Measurements from ENCODE around the gene SINHCAF. TPM values are rescaled to one million over a fixed set of nuclear protein-coding genes. Genes with fewer than 3 reads are reported as not detected.

SINHCAF gene
- total RNA-seq, 2 donors from 2014 or later = 24.4 to 34.5 TPM

- Histone ChIP-seq H3K4me1 (no peaks in the 10 kb centered on the region), H3K36me3 (replicated peaks in 1 of 2; ENCODE audit: insufficient read depth in 1 of 2, low read depth in 2 of 2) (no peaks in the 10 kb centered on the region), H3K27me3 (no peaks in the 10 kb centered on the region), H3K27ac (no peak overlapping the region), H3K9me3 (no peaks in the 10 kb centered on the region), H3K4me3 (no peak overlapping the region)
- no peak for ATAC-seq
- intact Hi-C loops (cut with DNase I) = no loop called here
- DNase-seq = no peak
- WGBS, 2 donors = 74 to 75% methylated on average over 10 of the region's 10 CpGs
- TF ChIP-seq POLR2A (IDR thresholded peaks at IDR 0.05) = no peak
- TF ChIP-seq CTCF (IDR thresholded peaks at IDR 0.05) = no peak
Observed at GRCh38 chr12:31339831-31340622, 14.1 kb upstream of the SINHCAF start.

GRCh38 chr12:31337952-31338351, 12.0 kb upstream of the SINHCAF start:
- H3K27ac ChIP-seq = no peak overlapping the region
- 62 to 72% methylated on average over 4 of the region's 4 CpGs for WGBS, 2 donors
- intact Hi-C loops (cut with DNase I) = no loop called here
- H3K9me3 ChIP-seq = no peaks in the 10 kb centered on the region
- no peaks in the 10 kb centered on the region for H3K4me1 ChIP-seq
- TF ChIP-seq CTCF (IDR thresholded peaks at IDR 0.05) = no peak
- TF ChIP-seq POLR2A (IDR thresholded peaks at IDR 0.05) = no peak
- H3K27me3 ChIP-seq = no peaks in the 10 kb centered on the region
- DNase-seq (no peak), ATAC-seq (no peak)
- H3K36me3 ChIP-seq (replicated peaks in 1 of 2; ENCODE audit: insufficient read depth in 1 of 2, low read depth in 2 of 2) = no peaks in the 10 kb centered on the region
- H3K4me3 ChIP-seq = no peak overlapping the region

GRCh38 chr12:31331242-31331641, 5.3 kb upstream of the SINHCAF start:
- Histone ChIP-seq H3K27me3 (no peaks in the 10 kb centered on the region), H3K36me3 (replicated peaks in 1 of 2; ENCODE audit: insufficient read depth in 1 of 2, low read depth in 2 of 2) (no peaks in the 10 kb centered on the region), H3K4me3 (no peak overlapping the region), H3K9me3 (no peaks in the 10 kb centered on the region), H3K27ac (no peak overlapping the region), H3K4me1 (no peaks in the 10 kb centered on the region)
- intact Hi-C loops (cut with DNase I) = no loop called here
- no peak for TF ChIP-seq CTCF (IDR thresholded peaks at IDR 0.05)
- TF ChIP-seq POLR2A (IDR thresholded peaks at IDR 0.05) = no peak
- WGBS, 2 donors = 57% methylated on average over 4 of the region's 4 CpGs
- DNase-seq (no peak), ATAC-seq (no peak)

GRCh38 chr12:31326736-31327659, 1.0 kb upstream of the SINHCAF start:
- TF ChIP-seq POLR2A (IDR thresholded peaks at IDR 0.05) (no peak), CTCF (IDR thresholded peaks at IDR 0.05) (no peak)

More at GRCh38 chr12:31326736-31327659, 1.0 kb upstream of the SINHCAF start:
- H3K4me1 ChIP-seq = peaks cover 12% of the 10 kb centered on the region
- no peaks in the 10 kb centered on the region for H3K27me3 ChIP-seq
- 21 to 22% methylated on average over 20 of the region's 20 CpGs for WGBS, 2 donors
- H3K27ac ChIP-seq = peak overlapping the region; percentile 93 to 98 (median 98)
- intact Hi-C loops (cut with DNase I) = no loop called here
- ATAC-seq (no peak), DNase-seq (no peak)
- no peak overlapping the region for H3K4me3 ChIP-seq
- H3K9me3 ChIP-seq = no peaks in the 10 kb centered on the region
- H3K36me3 ChIP-seq (replicated peaks in 1 of 2; ENCODE audit: insufficient read depth in 1 of 2, low read depth in 2 of 2) = no peaks in the 10 kb centered on the region
